ENCODE data around the gene FKBP2. TPM values are rescaled to one million over a fixed set of nuclear protein-coding genes. Genes with fewer than 3 reads are reported as not detected.

Gene FKBP2
- total RNA-seq, 1 donor from 2014 or later: 31.4 TPM

DNA sequence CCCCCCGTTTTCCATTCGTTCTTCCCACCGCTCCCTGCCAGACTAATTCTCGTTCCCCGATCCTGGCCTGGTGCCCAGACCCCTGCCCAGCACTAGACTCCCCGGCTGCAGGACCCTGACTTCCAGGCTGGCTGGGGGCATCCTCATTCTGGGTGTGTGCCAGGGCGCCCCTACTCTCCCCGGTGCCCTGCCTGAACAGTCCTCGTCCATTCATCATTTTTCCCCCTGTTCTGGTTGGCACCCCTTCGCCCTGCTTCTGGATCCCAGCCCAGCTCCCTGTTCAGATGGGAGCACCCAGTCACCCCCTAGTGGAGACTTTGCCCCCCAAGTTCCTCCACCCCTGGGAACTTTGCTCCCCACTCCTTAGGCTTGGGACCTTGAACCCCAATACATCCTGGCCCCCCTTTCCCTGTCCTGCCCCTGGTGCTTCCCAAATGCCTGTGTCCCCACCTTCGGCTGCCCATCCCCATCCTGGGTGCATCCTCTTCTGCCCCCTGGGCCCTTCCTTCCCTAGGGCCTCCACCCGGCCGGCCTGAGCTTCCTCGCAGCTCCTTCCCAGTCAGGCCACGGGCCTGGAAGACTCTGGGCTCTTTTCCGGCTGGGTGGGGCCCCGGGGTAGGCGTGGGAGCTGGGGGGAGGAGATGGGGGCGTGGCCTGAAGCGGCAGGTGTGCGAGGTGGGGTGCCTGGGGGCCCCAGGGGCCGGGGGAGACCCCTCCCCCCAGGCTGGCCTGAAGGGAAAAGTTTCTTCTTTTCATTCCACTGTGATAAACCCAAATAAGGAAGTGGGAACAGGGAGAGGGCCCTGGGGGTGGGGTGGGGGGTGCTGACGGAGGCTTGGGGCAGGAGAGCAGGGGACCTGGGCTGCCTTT lies 11.3 kb downstream of the FKBP2 start:
- peak overlapping the region; percentile 25 for H3K27ac Mint-ChIP-seq
- peaks cover 17% of the 10 kb centered on the region for H3K4me1 Mint-ChIP-seq
- peaks cover 4% of the 10 kb centered on the region for H3K36me3 Mint-ChIP-seq (ENCODE audit: low read depth)
- no peaks in the 10 kb centered on the region for H3K9me3 Mint-ChIP-seq
- H3K4me3 Mint-ChIP-seq: peak overlapping the region; percentile 85
- intact Hi-C loops (cut with micrococcal nuclease): no loop called here
- ChIA-PET POLR2A (interaction anchor here (0.7 to 2.8 kb wide), 6 partner anchors 10 to 47 kb away, joined by 3 to 15 read pairs (median 6); partner anchors contain the start of gene FKBP2), CTCF (interaction anchor here (0.7 to 2.9 kb wide), 8 partner anchors 15 to 67 kb away, joined by 3 to 13 read pairs (median 3); partner anchors contain the start of gene ESRRA)
- no peaks in the 10 kb centered on the region for H3K27me3 Mint-ChIP-seq
- TF ChIP-seq, protein P1, sequence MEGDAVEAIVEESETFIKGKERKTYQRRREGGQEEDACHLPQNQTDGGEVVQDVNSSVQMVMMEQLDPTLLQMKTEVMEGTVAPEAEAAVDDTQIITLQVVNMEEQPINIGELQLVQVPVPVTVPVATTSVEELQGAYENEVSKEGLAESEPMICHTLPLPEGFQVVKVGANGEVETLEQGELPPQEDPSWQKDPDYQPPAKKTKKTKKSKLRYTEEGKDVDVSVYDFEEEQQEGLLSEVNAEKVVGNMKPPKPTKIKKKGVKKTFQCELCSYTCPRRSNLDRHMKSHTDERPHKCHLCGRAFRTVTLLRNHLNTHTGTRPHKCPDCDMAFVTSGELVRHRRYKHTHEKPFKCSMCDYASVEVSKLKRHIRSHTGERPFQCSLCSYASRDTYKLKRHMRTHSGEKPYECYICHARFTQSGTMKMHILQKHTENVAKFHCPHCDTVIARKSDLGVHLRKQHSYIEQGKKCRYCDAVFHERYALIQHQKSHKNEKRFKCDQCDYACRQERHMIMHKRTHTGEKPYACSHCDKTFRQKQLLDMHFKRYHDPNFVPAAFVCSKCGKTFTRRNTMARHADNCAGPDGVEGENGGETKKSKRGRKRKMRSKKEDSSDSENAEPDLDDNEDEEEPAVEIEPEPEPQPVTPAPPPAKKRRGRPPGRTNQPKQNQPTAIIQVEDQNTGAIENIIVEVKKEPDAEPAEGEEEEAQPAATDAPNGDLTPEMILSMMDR (IDR thresholded peaks at IDR 0.05): no peak
- no peak for DNase-seq
- ATAC-seq (ENCODE audit: low read depth): no peak

DNA sequence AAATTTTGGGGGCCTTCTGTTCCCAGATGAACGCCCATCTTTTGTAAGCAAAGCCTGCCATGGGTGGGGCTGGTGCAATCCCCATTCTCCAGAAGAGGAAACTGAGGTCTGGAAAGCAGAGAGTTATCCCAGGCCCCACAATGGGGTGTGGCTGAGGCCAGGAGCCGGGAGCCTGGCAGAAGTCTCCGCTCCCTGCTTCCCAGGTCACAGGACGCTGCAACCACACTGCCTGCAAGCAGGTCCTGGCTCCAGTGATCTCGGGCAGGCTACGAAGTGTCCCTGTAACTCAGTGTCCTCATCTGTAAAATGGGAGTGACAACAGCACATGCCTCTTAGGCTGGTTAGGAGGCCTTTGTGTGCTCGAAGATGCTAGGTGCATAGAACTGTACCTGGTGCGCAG lies 12.1 kb downstream of the FKBP2 start:
- POLR2A ChIA-PET: interaction anchor here (1.3 to 1.9 kb wide), 3 partner anchors 12 to 48 kb away, joined by 6 to 9 read pairs (median 8); partner anchors contain the start of gene FKBP2
- DNase-seq (no peak), ATAC-seq (ENCODE audit: low read depth) (no peak)
- Mint-ChIP-seq H3K4me1 (peaks cover 13% of the 10 kb centered on the region), H3K27ac (no peak overlapping the region), H3K36me3 (ENCODE audit: low read depth) (peaks cover 4% of the 10 kb centered on the region), H3K27me3 (no peaks in the 10 kb centered on the region), H3K4me3 (peak overlapping the region; percentile 28), H3K9me3 (no peaks in the 10 kb centered on the region)
- TF ChIP-seq, protein P1 (IDR thresholded peaks at IDR 0.05): no peak
- intact Hi-C loops (cut with micrococcal nuclease): no loop called here
- CTCF ChIA-PET: interaction anchor here (2.1 to 2.4 kb wide), 2 partner anchors 16 to 48 kb away, joined by 9 to 13 read pairs; no protein-coding TSS in a partner anchor

DNA sequence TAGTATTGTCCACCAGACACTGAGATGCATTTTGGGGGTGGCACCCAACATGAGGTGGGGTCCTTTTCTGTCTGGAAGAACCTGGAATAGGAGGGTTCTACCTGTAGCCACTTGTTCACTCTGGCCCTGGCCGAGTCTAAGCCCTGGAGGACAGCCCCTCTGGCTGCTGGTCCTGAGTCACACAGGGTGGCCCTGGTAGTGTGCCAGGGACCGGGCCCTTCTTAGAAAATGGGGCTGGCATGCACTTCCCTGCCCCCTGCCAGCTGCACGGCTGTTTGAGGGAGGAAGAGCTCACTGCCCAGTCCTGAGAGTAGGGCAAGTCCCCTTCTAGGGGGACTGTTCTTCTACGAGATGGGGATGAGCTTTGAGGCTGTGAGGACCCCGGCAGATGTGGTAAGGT lies 12.6 kb downstream of the FKBP2 start:
- Mint-ChIP-seq H3K36me3 (ENCODE audit: low read depth) (peaks cover 4% of the 10 kb centered on the region), H3K27me3 (no peaks in the 10 kb centered on the region), H3K27ac (no peak overlapping the region), H3K9me3 (no peaks in the 10 kb centered on the region), H3K4me1 (peaks cover 13% of the 10 kb centered on the region), H3K4me3 (no peak overlapping the region)
- DNase-seq: no peak
- intact Hi-C loops (cut with micrococcal nuclease): no loop called here
- ChIA-PET POLR2A (interaction anchor here (0.9 to 1.9 kb wide), 2 partner anchors 16 to 48 kb away, joined by 3 to 6 read pairs; no protein-coding TSS in a partner anchor), CTCF (no interaction called here)
- TF ChIP-seq, protein P1 (IDR thresholded peaks at IDR 0.05): no peak
- ATAC-seq (ENCODE audit: low read depth): no peak

DNA sequence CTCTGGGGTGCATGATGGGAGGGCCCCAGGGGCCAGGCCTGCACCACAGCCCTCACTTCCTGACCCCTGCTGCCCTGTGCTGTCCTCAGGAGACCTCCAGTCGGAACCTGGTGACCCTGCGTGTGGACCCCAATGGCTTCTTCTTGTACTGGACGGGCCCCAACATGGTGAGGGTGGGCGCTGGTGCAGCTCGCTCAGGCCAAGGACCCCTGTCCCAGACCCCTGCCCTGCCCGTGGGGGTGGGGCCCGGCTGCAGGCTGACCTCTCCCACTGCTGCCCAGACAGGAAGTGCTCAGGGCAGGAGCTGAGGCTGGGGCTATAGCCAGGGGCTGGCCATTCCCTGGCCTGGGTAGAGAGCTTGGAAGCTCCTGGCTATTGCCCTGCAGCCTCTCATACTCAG lies 13.4 kb downstream of the FKBP2 start:
- TF ChIP-seq, protein P1 (IDR thresholded peaks at IDR 0.05): no peak
- ChIA-PET POLR2A (interaction anchor here (0.5 to 1.9 kb wide), 3 partner anchors 15 to 483 kb away, joined by 3 to 6 read pairs (median 6); no protein-coding TSS in a partner anchor), CTCF (no interaction called here)
- Mint-ChIP-seq H3K4me1 (peaks cover 14% of the 10 kb centered on the region), H3K27ac (no peak overlapping the region), H3K4me3 (no peak overlapping the region), H3K36me3 (ENCODE audit: low read depth) (peaks cover 5% of the 10 kb centered on the region), H3K9me3 (no peaks in the 10 kb centered on the region), H3K27me3 (no peaks in the 10 kb centered on the region)
- no peak for ATAC-seq (ENCODE audit: low read depth)
- intact Hi-C loops (cut with micrococcal nuclease): no loop called here
- no peak for DNase-seq

Measured in activated B cell treated with CpG ODN at 0.5 μM for 24 hours (primary cell).